Prostate gland (tissue), 2 donors: ENCODE results near the gene PARK7.

ENCODE experiments used
- POLR2A ChIP-seq: fragments of 450-650 bp; IDR thresholded peaks from one replicate; pipeline ENCODE4 v1.6.1; 2016; ENCODE audit warnings: antibody characterized with exemption, mild to moderate bottlenecking
- POLR2AphosphoS5 ChIP-seq: sonication (generic); formaldehyde crosslinking; IDR thresholded peaks from one replicate; pipeline ENCODE4 v1.6.1; 2017; ENCODE audit warnings: antibody characterized with exemption
- TF ChIP-seq, protein P1 (sequence below), 4 experiments: fragments of 200-600 bp in 2 of 4; fragments of 450-650 bp in 2 of 4; sonication (generic) in 2 of 4; IDR thresholded peaks; 1 replicate in 3 of 4; 2 replicates in 1 of 4; pipeline ENCODE4 v1.5.1; 2016 to 2019; ENCODE audit warnings: antibody characterized with exemption in 4 of 4, mild to moderate bottlenecking in 2 of 4, moderate library complexity in 2 of 4

DNA sequence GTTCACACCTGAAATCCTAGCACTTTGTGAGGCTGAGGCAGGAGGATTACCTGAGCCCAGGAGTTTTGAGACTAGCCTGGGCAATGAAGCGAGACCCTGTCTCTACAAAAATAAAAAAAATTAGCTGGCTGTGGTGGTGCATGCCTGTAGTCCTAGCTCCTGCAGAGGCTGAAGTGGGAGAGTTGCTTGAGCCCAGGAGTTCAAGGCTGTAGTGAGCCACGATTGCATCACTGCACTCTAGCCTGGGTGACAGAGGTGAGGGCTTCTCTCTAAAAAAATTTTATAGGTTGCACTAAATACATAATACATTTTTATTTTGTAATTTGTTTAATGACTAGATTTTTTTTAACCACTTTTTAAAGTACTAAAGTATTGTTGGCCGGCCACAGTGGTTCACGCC lies 6.1 kb downstream of the PARK7 start:
- TF ChIP-seq, protein P1, sequence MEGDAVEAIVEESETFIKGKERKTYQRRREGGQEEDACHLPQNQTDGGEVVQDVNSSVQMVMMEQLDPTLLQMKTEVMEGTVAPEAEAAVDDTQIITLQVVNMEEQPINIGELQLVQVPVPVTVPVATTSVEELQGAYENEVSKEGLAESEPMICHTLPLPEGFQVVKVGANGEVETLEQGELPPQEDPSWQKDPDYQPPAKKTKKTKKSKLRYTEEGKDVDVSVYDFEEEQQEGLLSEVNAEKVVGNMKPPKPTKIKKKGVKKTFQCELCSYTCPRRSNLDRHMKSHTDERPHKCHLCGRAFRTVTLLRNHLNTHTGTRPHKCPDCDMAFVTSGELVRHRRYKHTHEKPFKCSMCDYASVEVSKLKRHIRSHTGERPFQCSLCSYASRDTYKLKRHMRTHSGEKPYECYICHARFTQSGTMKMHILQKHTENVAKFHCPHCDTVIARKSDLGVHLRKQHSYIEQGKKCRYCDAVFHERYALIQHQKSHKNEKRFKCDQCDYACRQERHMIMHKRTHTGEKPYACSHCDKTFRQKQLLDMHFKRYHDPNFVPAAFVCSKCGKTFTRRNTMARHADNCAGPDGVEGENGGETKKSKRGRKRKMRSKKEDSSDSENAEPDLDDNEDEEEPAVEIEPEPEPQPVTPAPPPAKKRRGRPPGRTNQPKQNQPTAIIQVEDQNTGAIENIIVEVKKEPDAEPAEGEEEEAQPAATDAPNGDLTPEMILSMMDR (IDR thresholded peaks at IDR 0.05) = no peak
- TF ChIP-seq POLR2AphosphoS5 (no peak), POLR2A (no peak)
